Measurements from ENCODE around the gene C1QTNF1. TPM values are rescaled to one million over a fixed set of nuclear protein-coding genes. Genes with fewer than 3 reads are reported as not detected.

Gene C1QTNF1
- total and polyA plus RNA-seq, 9 of the 15 experiments (the other 6 are each of a cell fraction or from before 2014, with no cell fraction given), result 0.09 TPM; not detected in 8

- Histone ChIP-seq H3K4me1 (replicated peaks in 1 of 2; ENCODE audit: control insufficient read depth in 2 of 2, insufficient read depth in 2 of 2, low read length in 2 of 2) (peaks cover 8 to 26% of the 10 kb centered on the region in 2 experiments; a peak in 4 of 5 replicates), H3K27ac (ENCODE audit: extremely low read depth, low read depth, low read length) (no peak overlapping the region), H3K4me2 (ENCODE audit: insufficient read depth, low read length) (no peak overlapping the region), H3K27me3 (ENCODE audit: control insufficient read depth in 2 of 2, insufficient read depth in 2 of 2, low read length in 2 of 2) (no peaks in the 10 kb centered on the region), H3K9ac (ENCODE audit: insufficient read depth in 1 of 2, low read depth in 2 of 2, low read length in 2 of 2) (no peak overlapping the region; a peak in 1 of 4 replicates), H3K9me3 (replicated peaks; ENCODE audit: control insufficient read depth, insufficient read depth, low read depth, low read length) (no peaks in the 10 kb centered on the region), H3K4me3 (no peak overlapping the region), H3K79me2 (ENCODE audit: control insufficient read depth, insufficient read depth, low read length) (peaks cover 11% of the 10 kb centered on the region; the same call in 2 of the 3 replicates), H4K20me1 (replicated peaks; ENCODE audit: control insufficient read depth, insufficient read depth, low read length) (peaks cover 10% of the 10 kb centered on the region), H3K36me3 (ENCODE audit: control insufficient read depth, insufficient read depth, low read length) (peaks cover 60% of the 10 kb centered on the region; the same call in 1 of the 3 replicates), H3K9me1 (ENCODE audit: control insufficient read depth, insufficient read depth, low read length) (peaks cover 3% of the 10 kb centered on the region), H2AFZ (ENCODE audit: low read depth, low read length) (no peak overlapping the region)
- WGBS (ENCODE audit: insufficient coverage, low coverage, missing lambda C conversion rate), result 92% methylated on average over 21 of the region's 22 CpGs
- ChIA-PET POLR2A (no interaction called here), CTCF (ENCODE audit: low intra/inter-chr PET ratio) (no interaction called here)
- in situ Hi-C loops (cut with MboI) (no loop called here), intact Hi-C loops (cut with micrococcal nuclease) (loop anchor here (5.0 kb wide), 1 partner anchor 32 kb away; no protein-coding TSS in a partner anchor)
- no TSS peak for BruUV-seq (replicated peaks)
- no peak for FAIRE-seq
- TF ChIP-seq FIP1L1 (IDR thresholded peaks at IDR 0.05; ENCODE audit: low read depth, low read length, poor library complexity, severe bottlenecking) (no peak), SRSF3 (IDR thresholded peaks at IDR 0.05; ENCODE audit: insufficient read depth, low read length) (no peak), ZBTB40 (IDR thresholded peaks at IDR 0.05) (no peak), ZBTB40 (CRISPR knock-in tag; IDR thresholded peaks at IDR 0.05) (no peak), MLX (CRISPR knock-in tag; conservative IDR thresholded peaks at IDR 0.05) (no peak), ZNF232 (CRISPR knock-in tag; IDR thresholded peaks at IDR 0.05) (no peak)
- ATAC-seq, result no peak
- no peak for DNase-seq (ENCODE audit: extremely low read depth in 1 of 4, low spot score in 3 of 4)
Measured at GRCh38 chr17:79079421-79080200, 55.6 kb downstream of the C1QTNF1 start.

All from K562 (cell line).